ENCODE data around the gene RBM41.

Gene RBM41

DNA sequence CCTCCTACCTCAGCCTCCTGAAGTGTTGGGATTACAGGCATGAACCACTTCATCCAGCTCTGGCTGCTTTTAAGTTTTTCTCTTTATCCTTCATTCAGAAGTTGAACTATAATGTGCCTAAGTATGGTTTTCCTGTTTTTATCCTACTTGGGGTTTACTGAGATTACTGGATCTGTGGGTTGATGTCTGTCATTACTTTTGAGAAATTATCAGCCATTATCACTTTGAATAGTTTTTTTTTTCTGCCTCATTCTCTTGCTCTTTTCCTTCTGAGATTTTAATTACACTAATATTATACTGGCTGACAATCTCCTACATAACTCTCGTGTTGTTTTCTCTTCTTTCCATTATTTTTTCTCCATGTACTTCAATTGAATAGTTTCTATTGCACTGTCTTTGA, 71.0 kb downstream of the RBM41 start:
- DNase-seq (ENCODE audit: extremely low read depth in 1 of 2, low read depth in 1 of 2), result no peak

DNA sequence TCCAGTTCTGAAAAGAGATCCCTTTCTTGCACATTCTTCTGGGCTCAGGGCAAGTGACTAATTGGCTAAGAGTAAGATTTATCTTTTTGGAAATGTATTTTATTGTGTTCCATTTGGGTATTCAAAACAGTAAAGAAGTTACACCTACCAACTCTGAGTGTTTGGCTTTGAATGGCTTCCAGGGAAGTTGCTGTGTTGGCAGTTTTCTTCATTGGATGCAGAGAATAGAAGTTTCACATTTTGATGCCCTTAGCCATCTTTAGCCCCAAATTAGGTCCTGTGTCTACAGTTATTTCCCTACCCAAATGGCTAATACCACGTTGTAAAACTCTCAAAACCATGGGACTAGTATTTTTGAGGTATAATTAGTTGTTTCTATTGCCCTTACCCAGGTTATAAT, 88.9 kb downstream of the RBM41 start:
- no peak for DNase-seq (ENCODE audit: extremely low read depth in 1 of 2, low read depth in 1 of 2)

DNA sequence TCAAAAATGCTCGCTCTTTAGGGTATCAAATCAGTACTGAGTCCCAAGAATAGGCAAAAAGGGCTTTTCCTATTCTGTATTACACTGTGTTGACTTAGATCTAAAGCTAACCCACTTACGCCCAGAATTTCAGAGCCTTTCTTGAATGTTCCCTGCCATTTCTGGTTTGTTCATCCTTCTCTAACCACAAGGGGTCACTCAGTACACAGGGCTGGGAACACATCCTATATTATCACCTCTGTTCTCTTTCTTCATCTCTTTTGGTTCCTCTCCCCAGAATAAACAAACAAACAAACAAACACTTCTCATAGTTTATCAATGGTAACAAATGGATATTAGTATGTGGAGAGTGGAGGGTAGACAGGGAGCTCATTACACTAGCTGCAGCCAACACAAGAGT, 93.1 kb downstream of the RBM41 start:
- DNase-seq (ENCODE audit: extremely low read depth in 1 of 2, low read depth in 1 of 2), result no peak

DNA sequence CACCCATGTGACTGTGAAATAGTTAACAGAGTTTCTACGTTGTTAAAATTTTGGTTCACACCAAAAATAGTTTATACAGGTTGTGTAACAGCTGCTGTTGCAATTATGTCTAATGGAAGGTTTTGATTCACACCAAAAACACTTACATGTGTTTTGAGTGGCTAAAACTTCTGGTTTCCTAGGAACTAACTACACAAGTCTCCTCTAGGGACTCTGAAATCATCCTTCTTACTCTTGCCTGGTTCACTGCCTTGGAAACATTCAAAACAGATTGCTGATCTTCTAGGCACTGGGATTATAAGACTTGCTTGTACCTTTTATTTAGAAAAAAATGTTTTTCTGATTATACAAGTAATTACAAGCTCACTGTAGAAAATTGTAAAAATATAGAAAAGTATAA, 103.7 kb downstream of the RBM41 start:
- DNase-seq (ENCODE audit: extremely low read depth in 1 of 2, low read depth in 1 of 2), result no peak
